ENCODE results near the gene ODAD3. TPM values are rescaled to one million over a fixed set of nuclear protein-coding genes. Genes with fewer than 3 reads are reported as not detected.

ODAD3 gene
- total RNA-seq, 1 experiment from 2014 or later: 3.9 TPM

DNA sequence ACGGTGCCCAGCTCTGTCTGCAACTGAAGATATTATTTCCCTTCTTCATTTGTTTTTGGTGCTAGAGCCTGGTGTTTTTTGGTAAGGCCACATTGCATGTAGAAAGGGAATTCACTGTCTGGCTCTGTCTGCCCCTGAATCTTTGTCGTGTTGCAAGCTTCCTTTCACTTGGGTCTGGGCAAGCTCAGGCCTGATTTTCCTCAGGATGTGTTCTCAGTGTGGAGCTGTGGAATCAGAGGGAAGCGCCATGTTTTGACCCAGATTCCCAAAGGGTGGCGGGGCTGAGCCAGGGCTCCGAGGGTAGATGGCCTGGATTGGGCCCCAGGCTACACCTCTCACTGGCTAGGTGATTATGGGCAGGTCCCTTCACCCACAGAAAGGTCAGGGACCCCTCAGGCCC is 9.1 kb upstream of the ODAD3 start:
- Histone ChIP-seq H3K4me2 (ENCODE audit: low read length) (no peak overlapping the region), H3K27me3 (ENCODE audit: low read length) (no peaks in the 10 kb centered on the region), H2AFZ (ENCODE audit: low read length) (no peak overlapping the region), H3K9me3 (ENCODE audit: low read length) (no peaks in the 10 kb centered on the region), H3K9me2 (replicated peaks; ENCODE audit: low read length) (no peaks in the 10 kb centered on the region), H3K4me3 (ENCODE audit: low read length) (no peak overlapping the region), H3K9ac (ENCODE audit: low read length) (no peak overlapping the region), H3F3A (ENCODE audit: low read length, unreplicated experiment) (no peaks in the 10 kb centered on the region), H3K4me1 (ENCODE audit: insufficient read depth, low read length) (no peaks in the 10 kb centered on the region), H3K79me2 (ENCODE audit: low read length) (peaks cover 17% of the 10 kb centered on the region; the same call in 1 of the 2 replicates), H4K20me1 (ENCODE audit: low read length) (no peaks in the 10 kb centered on the region), H3K27ac (ENCODE audit: low read length) (no peak overlapping the region), H3K36me3 (ENCODE audit: low read depth, low read length) (peaks cover 54% of the 10 kb centered on the region)
- POLR2A ChIA-PET (ENCODE audit: unreplicated experiment): no interaction called here
- DNase-seq: no peak
- TF ChIP-seq, protein P1, sequence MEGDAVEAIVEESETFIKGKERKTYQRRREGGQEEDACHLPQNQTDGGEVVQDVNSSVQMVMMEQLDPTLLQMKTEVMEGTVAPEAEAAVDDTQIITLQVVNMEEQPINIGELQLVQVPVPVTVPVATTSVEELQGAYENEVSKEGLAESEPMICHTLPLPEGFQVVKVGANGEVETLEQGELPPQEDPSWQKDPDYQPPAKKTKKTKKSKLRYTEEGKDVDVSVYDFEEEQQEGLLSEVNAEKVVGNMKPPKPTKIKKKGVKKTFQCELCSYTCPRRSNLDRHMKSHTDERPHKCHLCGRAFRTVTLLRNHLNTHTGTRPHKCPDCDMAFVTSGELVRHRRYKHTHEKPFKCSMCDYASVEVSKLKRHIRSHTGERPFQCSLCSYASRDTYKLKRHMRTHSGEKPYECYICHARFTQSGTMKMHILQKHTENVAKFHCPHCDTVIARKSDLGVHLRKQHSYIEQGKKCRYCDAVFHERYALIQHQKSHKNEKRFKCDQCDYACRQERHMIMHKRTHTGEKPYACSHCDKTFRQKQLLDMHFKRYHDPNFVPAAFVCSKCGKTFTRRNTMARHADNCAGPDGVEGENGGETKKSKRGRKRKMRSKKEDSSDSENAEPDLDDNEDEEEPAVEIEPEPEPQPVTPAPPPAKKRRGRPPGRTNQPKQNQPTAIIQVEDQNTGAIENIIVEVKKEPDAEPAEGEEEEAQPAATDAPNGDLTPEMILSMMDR (conservative IDR thresholded peaks at IDR 0.05; ENCODE audit: low read depth, low read length): no peak
- no peak for TF ChIP-seq EZH2phosphoT487 (IDR thresholded peaks at IDR 0.05; ENCODE audit: borderline replicate concordance, low read length)
- ATAC-seq: no peak
- CTCF ChIA-PET: no interaction called here
- BruUV-seq (replicated peaks): no TSS peak
- intact Hi-C loops (cut with micrococcal nuclease): no loop called here

DNA sequence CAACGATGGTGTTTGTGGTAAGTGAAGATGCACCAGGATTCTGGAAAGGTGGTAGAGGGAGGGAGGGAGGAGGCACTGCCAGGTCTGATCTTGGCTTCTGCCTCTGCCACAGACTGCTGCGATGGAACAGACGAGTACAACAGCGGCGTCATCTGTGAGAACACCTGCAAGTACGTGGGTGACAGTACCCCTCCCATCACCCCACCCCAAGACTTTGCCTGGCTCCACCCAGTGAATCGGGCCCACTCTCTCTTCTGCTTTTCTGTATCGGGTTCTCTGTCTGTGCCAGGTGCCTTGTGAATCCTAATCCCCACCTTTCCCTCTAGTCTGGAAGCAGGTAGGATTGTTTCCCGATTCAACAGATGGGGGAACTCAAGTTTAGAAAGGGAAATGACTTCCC is 3.0 kb upstream of the ODAD3 start:
- peaks cover 13% of the 10 kb centered on the region for H3K4me1 ChIP-seq (ENCODE audit: insufficient read depth, low read length)
- H3K9ac ChIP-seq (ENCODE audit: low read length): no peak overlapping the region
- H3K27me3 ChIP-seq (ENCODE audit: low read length): no peaks in the 10 kb centered on the region
- peaks cover 43% of the 10 kb centered on the region for H3K79me2 ChIP-seq (ENCODE audit: low read length)
- CTCF ChIA-PET: interaction anchor here (0.7 kb wide), 1 partner anchor 55 kb away, joined by 6 read pairs; no protein-coding TSS in a partner anchor
- DNase-seq: no peak
- ATAC-seq: no peak
- H3K9me3 ChIP-seq (ENCODE audit: low read length): no peaks in the 10 kb centered on the region
- no peaks in the 10 kb centered on the region for H3K9me2 ChIP-seq (replicated peaks; ENCODE audit: low read length)
- no peaks in the 10 kb centered on the region for H4K20me1 ChIP-seq (ENCODE audit: low read length)
- no TSS peak for BruUV-seq (replicated peaks)
- intact Hi-C loops (cut with micrococcal nuclease): loop anchor here (5.0 kb wide), 1 partner anchor 146 kb away; no protein-coding TSS in a partner anchor
- H2AFZ ChIP-seq (ENCODE audit: low read length): no peak overlapping the region
- no peak overlapping the region for H3K27ac ChIP-seq (ENCODE audit: low read length)
- no peak overlapping the region for H3K4me2 ChIP-seq (ENCODE audit: low read length)
- no peaks in the 10 kb centered on the region for H3F3A ChIP-seq (ENCODE audit: low read length, unreplicated experiment)
- POLR2A ChIA-PET (ENCODE audit: unreplicated experiment): no interaction called here
- no peak overlapping the region for H3K4me3 ChIP-seq (ENCODE audit: low read length)
- TF ChIP-seq EZH2 (IDR thresholded peaks at IDR 0.05; ENCODE audit: low read length, unreplicated experiment): no peak
- TF ChIP-seq, protein P1 (conservative IDR thresholded peaks at IDR 0.05; ENCODE audit: low read depth, low read length): no peak
- TF ChIP-seq EZH2phosphoT487 (IDR thresholded peaks at IDR 0.05; ENCODE audit: borderline replicate concordance, low read length): no peak
- peaks cover 25% of the 10 kb centered on the region for H3K36me3 ChIP-seq (ENCODE audit: low read depth, low read length)

DNA sequence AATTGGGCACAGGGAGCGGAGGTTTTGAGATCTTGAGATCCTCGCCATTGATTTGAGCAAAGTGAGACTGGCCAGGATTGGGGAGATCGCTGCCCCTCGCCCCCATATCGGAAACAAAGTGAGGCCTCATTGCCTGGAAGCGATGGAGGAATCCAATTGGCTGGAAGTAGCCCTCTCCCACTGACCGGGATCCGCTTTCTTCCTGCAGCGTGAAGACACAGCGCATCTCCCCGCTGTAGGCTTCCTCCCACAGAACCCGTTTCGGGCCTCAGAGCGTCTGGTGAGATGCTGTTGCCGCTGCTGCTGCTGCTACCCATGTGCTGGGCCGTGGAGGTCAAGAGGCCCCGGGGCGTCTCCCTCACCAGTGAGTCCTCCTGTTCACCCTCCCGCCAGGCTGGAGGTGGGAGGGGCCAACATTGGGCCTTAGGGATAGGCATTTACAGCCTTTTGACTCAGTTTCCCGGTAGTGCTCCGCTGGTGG is 952 bp upstream of the ODAD3 start:
- Histone ChIP-seq H3F3A (ENCODE audit: low read length, unreplicated experiment) (no peaks in the 10 kb centered on the region), H3K36me3 (ENCODE audit: low read depth, low read length) (peaks cover 15% of the 10 kb centered on the region), H3K4me1 (ENCODE audit: insufficient read depth, low read length) (peaks cover 13% of the 10 kb centered on the region), H3K27ac (ENCODE audit: low read length) (peak overlapping the region; percentile 23), H2AFZ (ENCODE audit: low read length) (peak overlapping the region; percentile 98), H3K27me3 (ENCODE audit: low read length) (no peaks in the 10 kb centered on the region), H3K9me3 (ENCODE audit: low read length) (no peaks in the 10 kb centered on the region), H3K4me3 (ENCODE audit: low read length) (peak overlapping the region; percentile 87), H3K79me2 (ENCODE audit: low read length) (peaks cover 29% of the 10 kb centered on the region), H3K9me2 (replicated peaks; ENCODE audit: low read length) (no peaks in the 10 kb centered on the region), H3K4me2 (ENCODE audit: low read length) (peak overlapping the region; percentile 94), H3K9ac (ENCODE audit: low read length) (peak overlapping the region; percentile 88), H4K20me1 (ENCODE audit: low read length) (no peaks in the 10 kb centered on the region)
- CTCF ChIA-PET: interaction anchor here (0.6 to 1.4 kb wide), 8 partner anchors 16 to 196 kb away, joined by 3 to 29 read pairs (median 6); partner anchors contain the start of genes ECSIT and RGL3
- POLR2A ChIA-PET (ENCODE audit: unreplicated experiment): interaction anchor here (0.5 to 0.9 kb wide), 4 partner anchors 59 to 1357 kb away, joined by 3 to 6 read pairs (median 5); partner anchors contain the start of gene ECSIT
- TSS peak; percentile 79 for BruUV-seq (replicated peaks)
- intact Hi-C loops (cut with micrococcal nuclease): loop anchor here (1.0 to 5.0 kb wide), 4 partner anchors 55 to 144 kb away; partner anchors contain the start of genes RAB3D and ZNF653
- DNase-seq: peak; percentile 28
- no peak for TF ChIP-seq EZH2phosphoT487 (IDR thresholded peaks at IDR 0.05; ENCODE audit: borderline replicate concordance, low read length)
- TF ChIP-seq, protein P1 (conservative IDR thresholded peaks at IDR 0.05; ENCODE audit: low read depth, low read length): no peak
- no peak for TF ChIP-seq EZH2 (IDR thresholded peaks at IDR 0.05; ENCODE audit: low read length, unreplicated experiment)
- ATAC-seq: peak; percentile 4
